GM23248 (cell line): ENCODE results near the gene WASL.

Source experiments
- EZH2 ChIP-seq: fragments of 200-600 bp; sonication (generic); IDR thresholded peaks from 2 replicates; pipeline ENCODE4 v1.6.1; 2018; ENCODE audit warnings: antibody characterized with exemption, mild to moderate bottlenecking; ENCODE audit not compliant: insufficient read depth, poor library complexity, severe bottlenecking
- EZH2phosphoT487 ChIP-seq: fragments of 200-600 bp; sonication (generic); IDR thresholded peaks from 2 replicates; pipeline ENCODE4 v1.6.1; 2018; ENCODE audit warnings: antibody characterized with exemption, moderate library complexity, mild to moderate bottlenecking, low read depth; ENCODE audit not compliant: insufficient read depth

GRCh38 chr7:123770378-123770777 lies 21.6 kb upstream of the WASL start:
- no peak for TF ChIP-seq EZH2
- TF ChIP-seq EZH2phosphoT487: no peak
